Neural cell (in vitro differentiated cells): ENCODE data around the gene LCN10.

Experiments
- CTCF ChIP-seq: fragments of 450-650 bp; IDR thresholded peaks from 2 replicates; pipeline ENCODE4 v1.5.1; 2014; ENCODE audit warnings: antibody characterized with exemption, mild to moderate bottlenecking, moderate library complexity; ENCODE audit not compliant: poor library complexity, severe bottlenecking
- EP300 ChIP-seq: fragments of 450-650 bp; conservative IDR thresholded peaks from 2 replicates; pipeline ENCODE4 v1.6.1; 2014; ENCODE audit warnings: antibody characterized with exemption, mild to moderate bottlenecking, moderate library complexity; ENCODE audit not compliant: poor library complexity, severe bottlenecking
- EZH2 ChIP-seq: fragments of 200-600, 300-800 bp; shearing (Covaris generic), sonication (generic); IDR thresholded peaks from 2 replicates; pipeline ENCODE4 v1.6.1; 2014; ENCODE audit warnings: antibody characterized with exemption, low read length, borderline replicate concordance, mild to moderate bottlenecking; ENCODE audit not compliant: insufficient read depth, poor library complexity, severe bottlenecking
- MXI1 ChIP-seq: fragments of 450-650 bp; conservative IDR thresholded peaks from 2 replicates; pipeline ENCODE4 v1.6.1; 2014; ENCODE audit warnings: antibody characterized with exemption, mild to moderate bottlenecking; ENCODE audit not compliant: poor library complexity, severe bottlenecking
- POLR2AphosphoS5 ChIP-seq: IDR thresholded peaks from 2 replicates; pipeline ENCODE4 v1.6.1; 2012
- REST ChIP-seq: IDR thresholded peaks from 2 replicates; pipeline ENCODE4 v1.6.1; 2012; ENCODE audit warnings: borderline replicate concordance
- SMC3 ChIP-seq: fragments of 450-650 bp; conservative IDR thresholded peaks from 2 replicates; pipeline ENCODE4 v1.6.1; 2014; ENCODE audit warnings: antibody characterized with exemption, mild to moderate bottlenecking, moderate library complexity; ENCODE audit not compliant: poor library complexity
- TAF1 ChIP-seq: IDR thresholded peaks from 2 replicates; pipeline ENCODE4 v1.6.1; 2012; ENCODE audit warnings: low read depth

DNA sequence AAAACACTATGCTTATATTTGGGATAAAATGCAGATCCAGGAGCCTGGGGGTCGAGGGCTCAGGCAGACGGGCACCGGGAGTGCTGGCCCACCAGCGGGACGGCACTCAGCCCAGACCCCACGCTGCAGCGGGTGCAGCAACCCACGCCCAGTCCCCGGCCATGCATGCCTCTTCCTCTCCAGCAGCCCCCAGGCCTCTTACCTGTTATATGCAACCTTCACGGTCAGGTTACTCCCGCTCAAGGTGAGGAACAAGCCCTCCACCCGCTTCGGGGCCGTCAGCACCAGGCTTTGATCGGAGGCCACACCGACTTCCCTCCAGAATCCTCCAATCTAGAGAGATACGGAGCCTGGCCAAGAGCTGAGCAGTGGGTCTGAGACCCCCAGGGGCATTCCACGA is 14.1 kb upstream of the LCN10 start:
- TF ChIP-seq EZH2 = no peak
- no peak for TF ChIP-seq SMC3
- no peak for TF ChIP-seq CTCF
- TF ChIP-seq TAF1 = no peak
- no peak for TF ChIP-seq REST
- TF ChIP-seq EP300 = no peak
- no peak for TF ChIP-seq MXI1
- no peak for TF ChIP-seq POLR2AphosphoS5
